Regular cardiac myocyte (primary cell): ENCODE measurements around the gene EIF4ENIF1. TPM values are rescaled to one million over a fixed set of nuclear protein-coding genes. Genes with fewer than 3 reads are reported as not detected.

Experiments
- total RNA-seq: library from RNA; depleted of rRNA; stranded (reverse); fragments of >200 nt; gene quantifications from 2 replicates; pipeline ENCODE4 v1.2.3, GENCODE V29; 2014

The EIF4ENIF1 gene, protein sequence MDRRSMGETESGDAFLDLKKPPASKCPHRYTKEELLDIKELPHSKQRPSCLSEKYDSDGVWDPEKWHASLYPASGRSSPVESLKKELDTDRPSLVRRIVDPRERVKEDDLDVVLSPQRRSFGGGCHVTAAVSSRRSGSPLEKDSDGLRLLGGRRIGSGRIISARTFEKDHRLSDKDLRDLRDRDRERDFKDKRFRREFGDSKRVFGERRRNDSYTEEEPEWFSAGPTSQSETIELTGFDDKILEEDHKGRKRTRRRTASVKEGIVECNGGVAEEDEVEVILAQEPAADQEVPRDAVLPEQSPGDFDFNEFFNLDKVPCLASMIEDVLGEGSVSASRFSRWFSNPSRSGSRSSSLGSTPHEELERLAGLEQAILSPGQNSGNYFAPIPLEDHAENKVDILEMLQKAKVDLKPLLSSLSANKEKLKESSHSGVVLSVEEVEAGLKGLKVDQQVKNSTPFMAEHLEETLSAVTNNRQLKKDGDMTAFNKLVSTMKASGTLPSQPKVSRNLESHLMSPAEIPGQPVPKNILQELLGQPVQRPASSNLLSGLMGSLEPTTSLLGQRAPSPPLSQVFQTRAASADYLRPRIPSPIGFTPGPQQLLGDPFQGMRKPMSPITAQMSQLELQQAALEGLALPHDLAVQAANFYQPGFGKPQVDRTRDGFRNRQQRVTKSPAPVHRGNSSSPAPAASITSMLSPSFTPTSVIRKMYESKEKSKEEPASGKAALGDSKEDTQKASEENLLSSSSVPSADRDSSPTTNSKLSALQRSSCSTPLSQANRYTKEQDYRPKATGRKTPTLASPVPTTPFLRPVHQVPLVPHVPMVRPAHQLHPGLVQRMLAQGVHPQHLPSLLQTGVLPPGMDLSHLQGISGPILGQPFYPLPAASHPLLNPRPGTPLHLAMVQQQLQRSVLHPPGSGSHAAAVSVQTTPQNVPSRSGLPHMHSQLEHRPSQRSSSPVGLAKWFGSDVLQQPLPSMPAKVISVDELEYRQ
- 7.6 and 23.0 TPM in 2 replicates for total RNA-seq

DNA sequence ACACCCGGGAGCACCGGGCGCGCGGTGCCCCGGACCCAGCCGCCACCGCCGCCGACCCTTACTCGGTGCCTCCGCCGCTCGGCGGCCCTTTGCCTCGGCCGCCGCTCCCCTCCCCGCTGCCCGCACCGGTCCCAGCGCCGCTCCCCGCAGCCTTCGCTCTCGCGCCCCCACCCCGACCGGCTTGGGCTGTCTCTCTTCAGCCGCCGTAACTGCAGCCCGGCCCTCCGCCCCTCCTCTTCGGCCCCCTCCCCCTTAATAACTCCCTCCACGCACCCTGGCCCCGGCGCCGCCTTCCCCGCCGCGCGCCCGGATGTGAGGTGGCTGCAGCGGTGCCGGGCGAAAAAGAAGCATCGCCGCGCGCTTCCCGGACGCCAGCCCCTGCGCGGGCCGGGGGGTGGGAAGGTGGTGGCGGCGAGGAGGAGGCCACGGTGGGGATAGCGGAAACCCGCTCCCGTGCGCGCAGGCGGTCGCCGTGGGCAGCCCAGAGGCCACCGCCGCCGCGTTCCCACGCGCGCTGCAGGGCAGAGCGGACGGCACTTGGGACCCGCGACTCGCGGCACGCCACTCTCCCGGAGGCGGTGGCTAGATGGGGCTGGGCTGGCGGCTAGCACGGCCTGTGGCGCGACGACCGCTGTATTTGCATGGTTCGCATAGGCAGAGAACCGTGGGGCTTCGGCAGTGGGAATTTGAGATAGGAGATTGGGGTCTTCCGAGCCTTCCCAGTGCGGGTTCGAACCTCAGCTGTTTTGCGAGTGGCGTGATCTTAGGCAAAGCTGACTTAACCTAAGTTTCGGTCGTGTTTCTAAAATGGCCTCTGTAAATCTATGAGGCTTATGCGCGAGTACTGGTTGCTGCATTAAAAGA, at the start of gene EIF4ENIF1:
TSS of gene EIF4ENIF1 (minus strand) at position 211 of the 864 bp plus-strand sequence. CDS start 1,124 bp downstream, outside the sequence.

GRCh38 chr22:31496007-31496734, 6.5 kb upstream of the EIF4ENIF1 start, which contains the start of gene SFI1:
Gene SFI1 (plus strand): TSS chr22:31496536. CDS start chr22:31508285, 11,749 bp downstream.

GRCh38 chr22:31399211-31400022, 90.2 kb downstream of the EIF4ENIF1 start, which contains the start of gene DRG1:
Gene DRG1 (plus strand): TSS chr22:31399604. CDS start chr22:31399684, 80 bp downstream.

Other genes starting within 250 kb of the EIF4ENIF1 start
- gene PIK3IP1, start 197.4 kb downstream of the EIF4ENIF1 start, total RNA-seq, result 7.9 and 35.0 TPM in 2 replicates
- gene PATZ1, start 143.5 kb downstream of the EIF4ENIF1 start, total RNA-seq, result 7.6 and 10.0 TPM in 2 replicates
- gene DRG1, start 90.2 kb downstream of the EIF4ENIF1 start, total RNA-seq, result 73.0 and 110 TPM in 2 replicates
- 13.8 and 21.3 TPM in 2 replicates for gene SFI1, start 6.7 kb upstream of the EIF4ENIF1 start, total RNA-seq
- gene PISD, start 172.4 kb upstream of the EIF4ENIF1 start, total RNA-seq, result 24.0 and 49.3 TPM in 2 replicates